ENCODE results near the gene LRRC15.

The LRRC15 gene

DNA sequence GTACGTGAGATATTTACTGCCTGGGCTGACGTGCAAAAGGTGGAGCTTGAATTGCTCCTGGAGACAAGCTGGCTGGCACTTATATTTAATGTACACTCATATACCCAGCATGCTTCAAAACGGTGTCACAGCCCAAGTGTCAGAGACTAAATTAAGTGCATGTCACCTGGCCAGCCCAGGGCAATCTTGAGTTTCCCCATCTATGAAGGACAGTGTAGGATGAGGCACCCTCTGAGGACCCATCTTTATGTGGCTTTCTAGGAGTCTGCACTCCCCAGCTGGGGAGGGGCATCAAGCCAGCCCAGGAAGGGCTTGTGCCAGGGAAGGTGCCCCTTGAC lies 5.3 kb downstream of the LRRC15 start:
- DNase-seq (ENCODE audit: low read depth, low spot score): no peak

DNA sequence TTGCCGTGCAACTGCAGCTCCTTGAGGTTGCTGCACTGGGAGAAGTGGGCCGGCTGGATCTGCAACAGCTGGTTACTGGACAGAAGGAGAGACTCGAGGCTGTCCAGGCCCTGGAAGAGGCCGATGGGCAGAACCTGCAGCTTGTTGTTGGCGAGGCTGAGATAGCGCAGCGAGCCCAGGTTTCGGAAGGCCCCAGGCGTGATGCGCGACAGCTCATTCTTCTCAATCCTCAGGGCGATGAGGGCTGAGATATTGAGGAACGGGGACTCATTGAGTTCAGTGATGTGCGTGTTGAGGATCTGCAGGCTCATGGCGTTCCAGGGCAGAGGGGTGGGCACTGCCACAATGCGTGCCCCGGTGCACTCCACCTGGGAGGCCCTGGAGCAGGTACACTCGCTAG lies 9.0 kb downstream of the LRRC15 start:
- no peak for DNase-seq (ENCODE audit: low read depth, low spot score)

DNA sequence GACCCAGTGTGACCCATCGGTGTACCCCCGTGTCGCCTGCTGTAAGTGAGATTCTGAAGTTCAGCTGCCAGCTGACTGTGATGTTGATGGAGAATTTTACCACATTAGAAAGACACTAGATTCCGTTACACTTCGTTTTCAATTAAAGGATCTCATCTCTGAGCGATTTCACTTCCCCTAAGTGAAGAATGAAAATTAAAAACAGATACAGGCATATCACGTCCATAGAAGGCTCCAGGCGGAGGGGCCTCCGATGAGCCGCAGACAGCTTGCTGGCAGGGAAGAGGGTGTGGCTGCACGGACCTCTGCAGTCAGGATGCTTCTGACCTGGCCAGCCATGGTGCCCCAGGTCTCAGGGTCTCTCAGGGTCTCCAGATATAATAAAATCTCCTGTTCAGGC lies 11.9 kb downstream of the LRRC15 start:
- no peak for DNase-seq (ENCODE audit: low read depth, low spot score)

DNA sequence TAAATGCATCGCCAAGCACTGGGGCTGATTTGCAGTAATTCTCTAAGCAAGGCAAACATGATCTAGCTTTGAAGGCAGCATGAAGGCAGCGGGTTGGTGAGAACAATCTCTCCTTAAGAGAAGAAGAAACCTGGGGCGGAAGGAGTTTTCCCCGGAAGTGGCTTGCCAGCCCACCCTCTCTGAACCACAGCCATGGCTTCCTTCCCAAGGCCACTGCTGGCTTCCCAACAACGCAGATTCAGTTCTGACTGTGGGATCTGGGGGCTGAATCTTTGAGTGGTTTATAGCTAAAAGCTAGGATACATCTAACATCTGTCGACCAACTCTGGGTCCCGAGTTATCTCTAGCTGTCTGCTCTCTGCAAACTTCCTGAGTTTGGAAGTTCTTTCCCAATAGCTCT lies 14.2 kb downstream of the LRRC15 start:
- DNase-seq (ENCODE audit: low read depth, low spot score): no peak

DNA sequence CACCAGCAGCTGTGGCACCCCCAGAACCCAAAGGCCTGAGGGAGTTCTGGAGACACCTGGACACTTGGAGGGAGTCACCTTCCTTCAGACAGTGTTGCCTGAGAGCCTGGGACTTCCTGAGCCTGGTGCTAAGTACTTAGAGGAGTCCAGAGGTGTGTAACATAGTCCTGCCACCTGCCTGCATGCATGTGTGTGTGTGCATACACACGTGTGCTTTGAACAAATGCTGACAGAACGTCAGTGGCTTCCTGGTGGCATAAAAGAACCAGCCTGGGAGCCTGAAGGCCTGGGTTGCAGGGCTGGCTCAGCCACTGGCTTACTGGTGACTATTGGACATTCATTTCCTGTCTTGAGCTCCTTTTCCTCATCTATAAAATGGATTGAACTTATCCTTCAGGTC lies 15.2 kb downstream of the LRRC15 start:
- no peak for DNase-seq (ENCODE audit: low read depth, low spot score)

DNA sequence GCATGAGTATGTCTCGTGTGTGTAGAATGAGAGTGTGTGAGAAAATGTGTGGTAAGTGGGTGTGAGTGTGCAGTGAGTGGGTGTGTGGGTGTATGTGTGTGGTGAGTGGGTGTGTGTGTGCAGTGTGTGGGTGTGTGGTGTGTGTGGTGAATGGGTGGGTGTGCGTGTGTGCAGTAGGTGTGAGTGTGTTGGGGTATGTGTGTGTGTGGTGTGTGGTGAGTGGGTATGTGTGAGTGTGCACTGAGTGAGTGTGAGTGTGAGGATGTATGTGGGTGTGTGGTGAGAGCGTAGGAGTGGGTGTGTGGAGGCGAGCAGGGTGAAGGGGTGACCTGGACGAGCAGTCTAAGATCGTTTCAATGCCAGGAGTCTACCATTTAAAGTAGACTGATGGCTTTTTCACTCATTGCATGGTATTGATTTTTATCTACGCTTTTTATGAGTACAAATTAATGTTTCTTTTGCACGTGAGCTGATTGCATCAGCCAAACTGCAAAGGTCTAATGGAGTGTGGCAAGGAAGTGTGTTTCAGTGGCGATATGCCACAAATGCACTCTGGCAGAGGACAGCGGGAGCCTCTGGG lies 16.8 kb downstream of the LRRC15 start:
- DNase-seq (ENCODE audit: low read depth, low spot score): no peak

DNA sequence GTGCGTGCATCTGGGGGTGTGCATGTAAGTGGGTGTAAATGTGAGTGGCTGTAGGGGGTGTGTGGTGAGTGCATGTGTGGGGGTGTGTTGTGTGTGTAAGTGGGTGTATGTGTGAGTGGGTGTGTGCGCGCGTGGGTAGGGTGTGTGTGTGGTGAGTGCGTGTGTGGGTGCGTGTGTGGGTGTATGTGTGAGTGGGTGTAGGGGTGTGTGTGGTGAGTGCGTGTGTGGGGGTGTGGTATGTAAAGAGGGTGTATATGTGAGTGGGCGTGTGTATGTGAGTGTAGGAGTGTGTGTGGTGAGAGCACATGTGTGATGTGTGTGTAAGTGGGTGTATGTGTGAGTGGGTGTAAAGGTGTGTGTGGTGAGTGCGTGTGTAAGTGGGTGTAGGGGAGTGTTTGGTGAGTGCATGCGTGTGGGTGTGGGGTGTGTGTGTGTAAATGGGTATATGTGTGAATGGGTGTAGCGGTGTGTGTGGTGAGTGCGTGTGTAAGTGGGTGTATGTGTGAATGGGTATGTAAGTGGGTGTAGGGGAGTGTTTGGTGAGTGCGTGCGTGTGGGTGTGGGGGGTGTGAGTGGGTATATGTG lies 17.5 kb downstream of the LRRC15 start:
- no peak for DNase-seq (ENCODE audit: low read depth, low spot score)

DNA sequence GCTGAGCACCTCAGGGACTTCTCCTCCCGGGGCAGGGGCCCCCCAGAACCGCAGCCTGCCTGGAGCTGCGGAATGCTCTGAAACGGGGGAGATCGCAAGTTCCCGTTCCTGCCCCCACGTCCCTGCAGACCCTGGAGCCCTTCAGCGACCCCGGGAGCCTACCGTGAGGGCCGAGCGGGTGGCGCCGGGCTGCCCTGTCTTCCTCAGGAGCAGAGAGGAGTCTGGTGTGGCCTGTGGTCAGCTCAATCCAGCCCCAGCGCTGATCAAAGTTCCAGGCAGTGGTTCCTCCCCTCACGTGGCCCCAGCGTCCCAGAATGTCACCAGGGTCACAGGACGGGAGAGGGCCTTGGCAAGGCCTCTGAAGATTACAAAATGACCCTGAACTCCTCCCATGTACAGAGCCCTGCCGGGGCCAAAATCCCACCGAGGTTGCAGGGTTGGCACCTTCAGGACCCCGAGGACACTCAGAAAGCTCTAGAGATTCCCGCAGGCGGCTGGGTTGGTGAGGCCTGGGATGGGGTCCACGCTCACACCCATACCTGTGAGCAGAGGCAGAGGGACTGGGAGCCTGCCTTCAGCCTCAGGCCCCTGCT lies 18.4 kb downstream of the LRRC15 start, which contains the start of gene CPN2:
CPN2 (minus strand) TSS at position 249 of the 593 bp plus-strand sequence. CDS start 8,626 bp downstream, outside the sequence.
- DNase-seq (ENCODE audit: low read depth, low spot score): no peak

DNA sequence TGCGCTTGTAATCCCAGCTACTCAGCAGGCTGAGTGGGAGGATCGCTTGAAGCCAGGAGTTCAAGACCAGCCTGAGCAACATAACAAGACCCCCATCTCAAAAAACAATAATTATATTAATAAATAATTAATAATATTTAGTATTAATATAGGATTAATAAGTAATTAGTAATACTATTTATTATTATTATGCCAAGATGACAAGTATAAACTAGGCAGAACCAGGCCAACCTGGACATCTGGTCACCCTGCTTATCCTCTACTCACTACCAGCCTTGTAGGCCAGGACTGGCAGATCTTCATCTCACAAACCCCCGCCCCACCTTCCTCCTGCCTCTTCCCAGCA lies 18.8 kb downstream of the LRRC15 start:
- DNase-seq (ENCODE audit: low read depth, low spot score): no peak

DNA sequence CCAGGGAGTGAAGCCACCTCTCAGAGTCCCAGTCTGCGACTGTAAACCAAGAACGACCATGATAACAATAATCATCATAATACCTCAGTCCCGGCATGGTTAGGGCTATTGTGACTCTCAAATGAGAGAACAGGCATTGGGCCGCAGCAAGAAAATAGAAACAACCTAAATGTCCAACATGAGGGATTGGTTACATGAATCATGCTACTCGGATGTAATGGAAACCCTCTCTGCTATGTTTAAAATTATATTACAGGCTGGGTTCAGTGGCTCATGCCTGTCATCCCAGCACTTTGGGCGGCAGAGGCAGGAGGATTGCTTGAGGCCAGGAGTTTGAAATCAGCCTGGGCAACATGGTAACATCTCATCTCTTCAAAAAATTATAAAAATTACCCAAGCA lies 21.2 kb downstream of the LRRC15 start:
- DNase-seq (ENCODE audit: low read depth, low spot score): no peak

DNA sequence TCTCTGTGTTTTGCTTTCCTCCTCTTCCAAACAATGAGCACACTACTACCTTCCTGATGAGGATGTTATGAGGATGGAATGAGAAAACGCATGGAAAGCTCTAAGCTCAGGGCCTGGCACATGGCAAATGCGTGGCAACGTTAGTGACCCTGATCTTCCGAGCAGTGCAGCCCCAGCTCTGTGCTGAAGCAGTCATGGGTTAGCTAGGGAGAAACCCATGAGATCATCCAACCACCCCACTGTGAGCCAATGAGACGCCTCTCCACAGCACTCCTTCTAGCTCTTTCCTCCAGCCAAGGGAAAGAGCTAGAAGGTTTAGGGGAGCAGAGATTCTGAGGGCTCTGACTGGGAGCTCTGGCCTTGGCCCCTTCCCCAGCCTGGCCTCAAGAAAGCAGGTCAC lies 22.9 kb downstream of the LRRC15 start:
- DNase-seq (ENCODE audit: low read depth, low spot score): no peak

DNA sequence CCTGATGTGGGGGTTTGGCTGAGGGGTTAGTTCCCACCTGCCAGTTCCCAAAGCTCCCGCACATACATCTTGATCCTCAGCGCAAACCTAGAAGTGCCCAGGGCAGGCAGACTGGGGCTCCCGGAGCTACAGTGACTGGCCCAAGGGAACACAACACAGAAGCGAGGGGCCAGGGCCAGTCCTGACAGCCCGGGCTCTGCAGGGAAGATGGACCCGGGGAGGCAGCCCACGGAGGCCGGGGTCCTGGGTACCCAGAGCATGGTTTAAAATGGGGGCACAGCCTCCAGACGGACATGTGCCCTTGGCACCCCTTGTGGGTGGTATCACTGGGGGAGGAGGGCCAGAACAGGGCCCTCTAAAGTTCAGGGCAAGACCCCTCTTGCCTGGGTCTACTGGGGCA lies 23.5 kb downstream of the LRRC15 start:
- no peak for DNase-seq (ENCODE audit: low read depth, low spot score)

DNA sequence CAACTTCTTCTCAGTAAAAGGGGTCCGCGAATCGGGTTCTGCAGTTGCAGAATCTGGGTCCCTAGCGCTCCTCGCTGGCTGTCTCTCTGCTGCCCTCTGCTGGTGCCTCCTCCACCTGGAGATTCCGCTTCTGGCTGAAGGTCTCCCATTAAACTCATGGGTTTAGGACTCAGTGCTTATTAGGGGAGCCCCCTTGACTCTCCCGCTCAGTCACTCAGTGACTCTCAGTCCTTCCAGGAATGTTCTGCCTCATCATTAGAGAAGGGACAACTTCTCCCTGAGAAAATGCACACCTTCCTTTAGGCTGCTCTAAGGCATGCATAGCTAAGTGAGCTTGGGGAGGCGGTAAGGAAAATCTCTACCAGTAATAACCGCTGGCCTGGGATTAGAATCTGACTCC lies 25.5 kb downstream of the LRRC15 start:
- DNase-seq (ENCODE audit: low read depth, low spot score): peak; percentile 44

DNA sequence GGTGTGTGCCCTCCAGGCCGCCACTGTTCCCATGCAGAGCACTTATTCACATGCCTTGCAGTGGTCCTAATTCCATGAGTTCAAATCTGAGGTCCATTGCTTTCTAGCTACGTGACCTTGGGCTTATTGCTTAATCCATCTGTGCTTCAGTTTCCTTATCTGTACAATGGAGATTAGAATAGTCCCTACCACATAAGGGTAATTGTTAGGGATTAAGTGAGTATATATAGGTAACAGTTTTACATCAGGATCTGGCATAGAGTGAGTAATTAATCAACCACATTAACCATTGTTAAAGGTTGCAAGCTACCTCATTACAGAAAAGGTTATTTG lies 26.0 kb downstream of the LRRC15 start:
- DNase-seq (ENCODE audit: low read depth, low spot score): no peak

DNA sequence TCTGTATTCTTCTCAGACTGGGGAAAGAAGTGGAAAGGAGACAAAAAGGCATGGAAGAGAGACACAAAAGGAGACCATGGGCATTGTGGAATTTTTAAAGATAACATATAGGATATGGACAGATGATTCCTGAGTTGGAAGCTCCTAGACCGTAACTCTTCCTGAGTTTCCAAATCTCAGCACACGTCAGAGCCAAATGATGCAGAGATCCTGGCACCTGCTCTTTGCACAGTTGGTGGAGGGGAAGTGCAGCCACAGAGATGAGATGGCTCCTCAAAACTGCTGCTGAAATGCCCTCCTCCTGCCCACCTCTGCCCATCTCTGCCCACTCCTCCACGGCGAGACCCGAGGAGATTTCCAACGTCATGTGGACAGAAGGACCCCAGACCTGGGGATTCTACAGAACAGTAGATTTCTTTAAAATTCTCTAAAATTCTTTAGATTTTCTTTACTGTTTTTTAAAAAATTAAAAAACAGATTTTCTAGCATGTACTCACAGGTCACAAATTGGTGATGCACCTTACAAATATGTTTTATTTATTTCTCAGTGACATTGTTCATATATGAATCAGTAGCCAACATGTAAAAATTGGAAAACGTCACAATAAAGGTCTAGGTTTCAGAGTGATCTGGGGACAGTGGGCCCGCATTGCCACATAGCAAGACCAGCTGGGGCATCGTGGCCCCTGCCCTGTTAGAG lies 26.5 kb downstream of the LRRC15 start:
- no peak for DNase-seq (ENCODE audit: low read depth, low spot score)

DNA sequence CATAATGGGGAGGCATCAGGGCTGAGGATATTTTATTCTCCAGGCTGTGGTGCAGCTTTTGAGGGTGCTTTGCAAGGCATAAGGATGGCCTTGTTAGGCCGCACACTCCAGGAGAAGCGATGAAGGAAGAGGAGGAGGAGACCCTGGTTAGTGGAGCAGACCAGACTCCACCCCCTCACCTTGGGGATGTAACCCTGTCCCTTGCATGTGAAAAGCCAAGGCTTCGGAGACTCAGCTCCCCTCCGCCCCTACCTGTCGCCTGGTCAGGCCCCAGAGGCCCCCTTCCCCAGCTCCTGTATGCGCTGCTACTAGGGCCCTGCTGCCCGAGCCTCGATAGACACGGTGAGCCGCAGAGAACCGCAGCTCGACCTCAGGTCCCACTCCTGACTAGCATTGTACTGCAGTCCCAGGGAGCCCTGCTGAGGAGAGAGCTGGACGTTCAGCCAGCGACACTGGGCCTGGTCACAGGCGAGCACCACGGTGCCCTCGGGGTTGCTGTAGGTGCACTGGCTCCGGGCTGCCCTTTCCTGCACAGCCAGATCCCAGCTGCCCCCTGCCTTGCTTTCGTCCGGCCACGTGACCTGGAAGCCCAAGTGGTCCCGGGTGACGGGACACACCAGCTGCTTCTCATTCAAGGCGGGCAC lies 28.7 kb downstream of the LRRC15 start:
- DNase-seq (ENCODE audit: low read depth, low spot score): no peak

DNA sequence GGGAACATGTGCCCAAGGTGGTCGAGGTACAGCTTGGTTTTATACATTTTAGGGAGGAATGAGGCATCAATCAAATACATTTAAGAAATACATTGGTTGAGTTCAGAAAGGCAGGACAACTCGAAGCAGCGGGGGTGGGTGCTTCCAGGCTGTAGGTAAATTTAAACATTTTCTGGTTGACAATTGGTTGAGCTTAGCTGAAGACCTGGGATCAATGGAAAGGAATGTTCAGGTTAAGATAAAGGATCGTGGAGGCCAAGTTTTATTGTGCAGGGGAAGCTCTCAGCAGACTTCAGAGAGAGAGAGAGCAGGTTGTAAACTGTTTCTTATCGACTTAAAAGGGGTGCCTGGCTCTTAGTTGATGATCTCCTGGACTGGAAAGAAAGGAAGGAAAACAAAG lies 29.7 kb downstream of the LRRC15 start:
- no peak for DNase-seq (ENCODE audit: low read depth, low spot score)

DNA sequence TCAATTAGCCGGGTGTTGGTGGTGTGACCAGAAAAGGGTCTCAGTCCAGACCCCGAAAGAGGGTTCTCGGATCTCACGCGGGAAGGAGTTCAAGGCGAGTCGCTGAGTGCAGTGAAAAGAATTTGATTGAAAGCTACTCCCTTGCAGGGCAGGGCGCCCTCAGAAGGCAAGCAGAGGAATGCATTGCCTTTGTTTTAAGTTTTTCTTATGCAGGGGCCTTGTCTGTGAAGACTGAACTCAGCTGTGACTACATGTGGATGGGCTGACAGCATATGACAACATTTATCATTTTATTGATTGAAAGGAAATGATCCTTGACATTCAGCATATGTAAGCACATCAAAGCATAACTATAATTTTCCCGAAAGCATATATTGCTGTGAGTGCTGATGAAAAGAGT lies 30.2 kb downstream of the LRRC15 start:
- DNase-seq (ENCODE audit: low read depth, low spot score): no peak

DNA sequence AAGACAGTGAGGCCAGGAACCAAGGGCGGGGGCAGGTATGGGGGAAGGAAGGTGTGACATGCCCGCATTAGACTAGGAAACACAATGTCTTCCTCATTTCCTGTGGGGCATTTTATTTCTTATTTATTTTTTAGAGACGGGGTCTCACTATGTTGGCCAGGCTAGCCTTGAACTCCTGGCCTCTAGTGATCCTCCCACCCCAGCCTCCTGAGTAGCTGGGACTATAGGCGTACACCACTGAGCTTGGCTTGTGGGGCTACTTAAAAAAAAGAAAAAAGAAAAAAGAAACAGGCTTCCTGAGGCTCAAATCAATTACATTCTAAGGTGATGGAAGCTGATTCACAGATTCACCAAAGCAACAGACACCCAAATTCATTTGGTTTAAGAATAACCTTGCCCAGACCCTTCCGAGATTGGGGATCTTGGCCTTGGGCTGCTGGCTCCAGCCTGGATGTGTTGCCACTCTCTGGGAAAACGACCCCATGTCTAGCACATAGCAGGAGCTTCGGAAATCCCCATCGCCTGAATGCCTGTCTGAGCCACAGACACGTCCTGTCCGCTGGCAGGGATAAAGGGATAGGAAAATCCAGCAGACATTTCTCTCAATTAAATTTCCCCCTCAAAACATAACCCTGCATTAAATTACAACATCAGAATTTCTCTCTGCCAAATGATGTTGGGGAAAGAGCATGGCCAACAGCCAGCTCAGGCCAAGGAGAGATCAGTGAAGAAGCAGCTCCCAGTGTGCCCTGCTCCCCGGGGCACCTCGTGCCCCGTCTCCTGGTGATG lies 31.4 kb downstream of the LRRC15 start:
- DNase-seq (ENCODE audit: low read depth, low spot score): no peak

DNA sequence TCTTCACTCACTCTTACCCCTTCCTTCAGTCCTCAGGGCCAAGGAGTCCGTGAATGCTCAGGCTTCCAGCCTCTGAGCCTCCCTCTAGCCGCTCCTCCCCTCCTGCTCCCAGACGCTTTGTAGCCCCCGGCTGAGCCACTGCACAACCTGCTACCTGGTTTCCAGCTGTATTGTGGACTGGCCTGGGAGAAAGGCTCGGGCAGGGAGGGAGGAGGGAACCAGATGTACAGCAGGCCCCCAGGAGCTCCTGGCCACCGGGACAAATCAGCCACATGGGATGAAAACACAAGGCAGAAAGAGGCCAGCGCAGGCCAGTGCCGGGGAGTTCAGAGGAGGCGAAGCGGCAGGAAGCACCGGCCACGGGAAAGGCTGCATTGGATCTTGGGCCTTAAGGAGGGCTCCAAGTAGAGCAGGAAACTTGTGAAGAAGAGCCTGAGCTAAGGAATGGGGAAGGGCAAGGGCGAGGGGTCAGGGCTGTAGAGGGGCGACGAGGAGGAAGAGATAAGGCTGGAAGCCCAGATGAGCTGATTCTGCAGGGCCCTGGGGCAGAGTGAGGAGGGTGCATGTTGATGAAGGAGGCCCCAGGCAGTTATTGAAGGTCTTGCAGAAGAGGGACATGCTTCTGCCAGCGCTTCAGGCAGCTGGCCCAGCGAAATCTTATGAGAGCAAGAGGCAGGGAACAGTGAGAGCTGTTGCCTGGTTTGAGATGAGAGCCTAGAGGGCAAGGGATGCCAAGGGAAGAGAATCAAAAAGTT lies 32.8 kb downstream of the LRRC15 start:
- DNase-seq (ENCODE audit: low read depth, low spot score): no peak

DNA sequence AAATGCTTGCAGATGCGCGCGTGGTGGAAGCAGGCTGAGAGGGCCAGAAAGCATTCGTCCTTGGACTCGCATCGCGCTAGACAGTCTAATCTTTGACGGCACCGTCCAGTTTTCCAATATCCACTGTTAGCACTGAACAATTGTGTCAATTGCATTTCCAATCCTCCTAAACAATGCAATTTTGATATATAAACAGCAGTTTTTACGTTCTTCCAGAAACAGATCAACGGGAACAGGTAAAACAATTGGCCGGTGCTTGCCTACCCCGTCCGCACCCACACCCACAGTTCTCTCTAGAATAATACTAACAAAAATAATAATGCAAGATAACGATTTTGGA lies 35.6 kb downstream of the LRRC15 start:
- DNase-seq (ENCODE audit: low read depth, low spot score): no peak

All from activated naive CD8-positive, alpha-beta T cell treated with anti-CD3 and anti-CD28 coated beads, Interleukin-2, amount 50 U/mL, for 16 hours (primary cell).